Measurements from ENCODE around the gene NKX2-2. TPM values are rescaled to one million over a fixed set of nuclear protein-coding genes. Genes with fewer than 3 reads are reported as not detected.
"Not testable (repeated sequence)": the region's sequence is repeated elsewhere in the genome, so short reads cannot be mapped to it uniquely, and the experiment has no call there.

The NKX2-2 gene
- polyA plus RNA-seq, 4 donors: 0.06 TPM; not detected in 3

GRCh38 chr20:21509597-21510371 is 4.1 kb downstream of the NKX2-2 start:
- DNase-seq (ENCODE audit: low read depth in 4 of 4, low spot score in 2 of 4): no peak

- no peak for DNase-seq (ENCODE audit: low read depth in 4 of 4, low spot score in 2 of 4)
These were observed 4.7 kb downstream of the NKX2-2 start for GRCh38 chr20:21509079-21509596.

DNA sequence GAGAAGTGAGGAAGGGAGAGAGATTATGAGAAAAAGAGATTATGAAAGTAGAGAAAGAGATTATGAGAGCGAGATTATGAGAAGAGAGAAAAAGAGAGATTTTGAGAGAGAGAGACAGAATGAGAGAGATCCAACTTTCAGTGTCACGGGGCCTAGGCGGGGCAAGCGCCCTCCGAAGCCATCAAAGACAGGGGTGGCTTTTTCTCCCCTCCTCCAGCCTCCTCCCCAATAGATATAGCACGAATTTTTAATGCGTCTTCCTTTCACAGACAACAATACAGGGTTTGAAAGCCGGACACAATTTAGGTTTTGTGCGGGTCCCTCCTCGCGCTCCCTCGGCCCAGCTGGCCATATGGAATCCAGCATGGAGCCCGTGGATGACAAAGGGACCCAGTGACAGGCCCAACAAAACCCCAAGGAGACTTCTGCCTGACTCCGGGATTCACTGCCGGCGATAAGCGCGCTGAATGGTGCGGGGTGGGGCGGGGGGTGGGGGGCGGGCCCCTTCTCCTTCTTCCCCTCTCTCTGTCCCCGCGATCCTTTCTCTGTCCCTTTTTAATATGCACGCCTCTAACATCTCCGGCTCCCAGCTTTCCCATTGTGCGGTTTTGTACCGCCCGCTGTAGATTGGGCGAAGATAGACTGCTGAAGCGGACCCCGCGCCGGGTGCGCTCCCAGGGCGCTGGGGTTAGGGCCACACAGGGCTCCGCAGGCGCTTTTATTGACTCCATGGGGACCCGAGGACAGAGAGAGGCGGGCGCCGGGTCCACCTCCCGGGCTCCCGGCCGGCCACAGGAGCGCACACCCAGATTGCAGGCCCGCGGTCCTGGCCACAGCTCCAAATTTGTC is 5.4 kb downstream of the NKX2-2 start:
- no peak for DNase-seq (ENCODE audit: low read depth in 4 of 4, low spot score in 2 of 4)

GRCh38 chr20:21507400-21508229 is 6.2 kb downstream of the NKX2-2 start:
- no peak for DNase-seq (ENCODE audit: low read depth in 4 of 4, low spot score in 2 of 4)

DNA sequence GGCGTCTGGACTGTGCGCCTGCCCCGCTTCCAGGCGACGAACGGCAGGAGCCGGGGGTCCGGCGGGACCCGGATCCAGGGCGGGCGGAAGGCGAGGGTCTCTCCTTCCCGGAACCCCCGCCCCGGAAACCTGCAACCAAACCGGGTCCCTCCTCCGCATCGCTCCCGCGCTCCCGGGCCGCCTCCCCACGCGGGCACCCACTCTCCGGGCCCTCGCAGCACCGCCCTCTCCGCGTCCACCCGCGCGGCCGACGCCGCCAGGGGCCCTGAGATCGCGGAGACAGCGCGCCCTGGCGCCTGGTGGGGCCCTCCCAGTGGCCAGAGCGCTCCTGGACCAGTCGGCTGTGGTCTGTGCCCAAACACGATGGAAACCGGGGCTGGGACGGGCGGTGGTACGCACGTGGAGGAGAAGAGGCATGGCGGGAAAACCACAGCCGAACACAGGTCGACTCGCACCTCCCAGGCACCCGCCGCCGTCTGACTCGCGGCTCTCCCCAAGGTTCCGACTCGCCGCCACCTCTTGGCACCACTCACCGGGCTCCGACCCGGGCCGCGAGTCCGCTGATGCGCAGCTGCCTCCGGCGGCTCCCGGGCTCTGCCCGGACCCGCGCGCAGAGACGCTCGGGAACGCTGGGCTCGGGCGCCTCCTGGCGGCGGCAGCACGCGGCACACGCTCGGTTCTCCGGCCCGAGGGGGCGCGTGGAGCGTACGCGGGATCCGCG is 7.9 kb downstream of the NKX2-2 start:
- no peak for DNase-seq (ENCODE audit: low read depth in 4 of 4, low spot score in 2 of 4)

DNA sequence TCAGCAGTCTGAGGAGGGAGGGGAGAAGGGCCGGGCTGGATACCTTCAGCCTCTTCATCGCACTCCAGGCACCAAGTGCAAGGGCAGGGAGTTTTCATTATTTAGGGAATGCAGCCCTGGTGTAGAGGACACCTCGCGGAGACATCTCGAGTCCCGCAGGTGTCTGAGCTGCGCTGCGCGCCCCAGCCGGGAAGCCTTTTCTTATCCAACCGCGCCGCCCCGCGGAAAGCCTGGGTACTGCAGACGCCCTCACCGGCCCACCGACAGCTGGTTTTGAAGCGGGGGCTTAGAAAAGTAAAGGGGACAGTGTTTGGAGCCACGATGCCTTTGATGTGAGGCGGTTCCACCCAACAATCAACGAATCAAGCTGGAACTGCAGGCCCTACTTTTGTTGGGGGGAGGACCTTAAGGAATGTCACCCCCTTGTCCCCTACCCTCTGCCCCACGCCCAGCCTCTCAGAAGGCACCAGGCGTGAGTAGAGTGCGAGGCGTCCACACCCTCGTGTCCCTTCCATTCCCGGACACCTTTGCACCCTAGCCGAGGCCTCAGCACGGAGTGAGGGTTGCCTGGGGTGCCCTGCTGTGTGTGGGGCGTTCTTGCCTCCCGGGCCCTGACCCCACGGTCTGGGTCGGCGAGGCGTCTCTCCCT is 8.6 kb downstream of the NKX2-2 start:
- no peak for DNase-seq (ENCODE audit: low read depth in 4 of 4, low spot score in 2 of 4)

DNA sequence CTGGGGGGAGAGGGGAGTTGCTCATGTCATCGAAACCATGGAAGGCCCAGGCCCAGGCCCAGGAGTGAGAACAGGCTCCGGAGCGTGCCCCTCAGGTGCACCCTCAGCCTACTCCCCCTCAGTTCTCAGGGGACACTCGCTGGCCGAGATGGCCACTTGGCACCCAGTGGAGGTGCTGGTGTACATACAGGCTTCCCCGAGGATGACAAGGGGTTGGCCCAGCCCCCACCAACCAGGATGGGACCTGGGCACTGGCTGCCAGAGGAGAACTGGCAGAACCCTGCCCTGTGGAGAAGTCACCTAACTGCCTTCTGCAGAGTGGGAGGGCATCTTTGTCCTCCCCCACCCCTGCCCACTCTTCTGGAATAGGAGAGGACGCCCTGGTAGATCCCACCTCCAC is 9.5 kb downstream of the NKX2-2 start:
- DNase-seq (ENCODE audit: low read depth in 4 of 4, low spot score in 2 of 4): no peak

- no peak for DNase-seq (ENCODE audit: low read depth in 4 of 4, low spot score in 2 of 4)
These were observed 10.5 kb downstream of the NKX2-2 start for GRCh38 chr20:21503345-21503744.

- no peak for DNase-seq (ENCODE audit: low read depth in 4 of 4, low spot score in 2 of 4)
These were observed 12.7 kb downstream of the NKX2-2 start for GRCh38 chr20:21501184-21501583.

DNA sequence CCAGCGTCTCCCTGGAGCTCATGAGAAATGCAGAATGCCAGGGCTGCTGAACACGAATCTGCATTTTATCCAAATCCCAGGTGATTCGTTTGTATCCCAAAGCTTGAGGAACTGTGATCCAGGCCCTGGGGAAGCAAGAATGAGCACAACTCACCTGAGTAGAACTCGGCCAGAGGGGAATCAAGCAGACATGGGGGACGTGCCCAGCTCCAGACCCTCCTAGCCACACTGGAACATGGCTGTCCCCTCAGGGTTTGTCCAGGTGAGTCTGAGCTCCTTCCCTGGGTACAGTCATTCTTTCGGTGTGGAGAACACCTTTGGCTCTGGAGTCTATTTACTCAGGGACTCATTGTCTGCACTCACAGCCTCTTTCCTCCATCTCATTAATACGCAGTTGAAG is 13.3 kb downstream of the NKX2-2 start:
- DNase-seq (ENCODE audit: low read depth in 4 of 4, low spot score in 2 of 4): no peak

- DNase-seq (ENCODE audit: low read depth in 4 of 4, low spot score in 2 of 4): no peak
These were observed 14.2 kb downstream of the NKX2-2 start for GRCh38 chr20:21499641-21500040.

GRCh38 chr20:21498635-21499034 is 15.2 kb downstream of the NKX2-2 start:
- no peak for DNase-seq (ENCODE audit: low read depth in 4 of 4, low spot score in 2 of 4)

DNA sequence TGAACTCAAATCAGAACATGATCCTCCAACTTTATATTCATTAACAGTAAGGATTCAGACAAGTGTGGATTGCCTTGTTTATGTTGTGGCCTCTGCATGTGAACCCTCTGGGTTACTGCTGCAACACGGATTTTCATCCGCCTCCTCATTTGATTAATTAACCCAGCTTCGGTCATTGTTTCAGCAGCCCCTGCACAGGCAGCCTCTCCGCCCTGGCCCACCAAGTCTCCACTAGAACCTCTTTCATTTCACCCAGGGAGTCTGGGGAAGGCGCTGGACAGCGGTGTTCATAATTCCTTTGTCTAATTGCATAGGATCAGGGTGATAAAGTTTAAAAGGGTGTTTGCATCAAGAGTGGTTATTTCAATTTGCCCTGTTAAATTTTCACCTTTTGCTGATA is 15.7 kb downstream of the NKX2-2 start:
- DNase-seq (ENCODE audit: low read depth in 4 of 4, low spot score in 2 of 4): no peak

DNA sequence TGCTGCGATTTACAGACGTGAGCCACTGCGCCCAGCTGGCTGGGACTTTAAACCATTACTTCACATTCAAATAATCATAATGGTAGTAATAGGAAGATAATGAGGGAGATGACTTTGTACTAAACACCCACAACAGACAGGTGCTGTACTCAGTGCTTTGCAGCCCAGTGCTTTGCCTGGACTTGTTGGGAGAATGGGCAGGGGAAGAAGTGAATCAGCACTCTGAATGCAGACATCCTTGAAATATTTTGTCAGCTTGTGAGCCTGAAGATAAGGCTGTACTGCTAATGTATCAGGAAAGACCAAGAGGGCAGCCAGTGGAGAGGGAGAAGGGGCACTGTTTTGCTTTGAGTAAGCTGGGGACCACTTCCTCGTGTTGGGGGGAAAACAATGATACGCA is 17.4 kb downstream of the NKX2-2 start:
- DNase-seq (ENCODE audit: low read depth in 4 of 4, low spot score in 2 of 4): no peak

DNA sequence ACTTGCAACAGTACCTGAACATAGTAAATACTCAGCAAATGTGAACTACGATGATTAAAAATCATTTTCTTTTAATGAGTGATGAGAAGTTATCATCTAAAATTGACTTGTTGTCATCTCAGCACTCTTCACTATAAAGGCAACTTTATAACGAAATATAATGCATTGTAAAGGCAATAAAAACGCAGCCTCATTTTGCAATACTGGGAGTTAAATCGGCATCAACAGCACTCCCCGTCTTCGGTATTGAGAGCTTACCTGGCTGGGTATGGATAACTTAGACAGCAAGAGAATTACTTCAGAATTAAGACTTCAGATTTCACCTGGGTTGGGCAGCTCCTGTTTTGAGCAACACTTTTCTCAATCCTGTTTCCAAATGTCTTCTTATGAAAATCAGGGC is 20.8 kb downstream of the NKX2-2 start:
- no peak for DNase-seq (ENCODE audit: low read depth in 4 of 4, low spot score in 2 of 4)

DNA sequence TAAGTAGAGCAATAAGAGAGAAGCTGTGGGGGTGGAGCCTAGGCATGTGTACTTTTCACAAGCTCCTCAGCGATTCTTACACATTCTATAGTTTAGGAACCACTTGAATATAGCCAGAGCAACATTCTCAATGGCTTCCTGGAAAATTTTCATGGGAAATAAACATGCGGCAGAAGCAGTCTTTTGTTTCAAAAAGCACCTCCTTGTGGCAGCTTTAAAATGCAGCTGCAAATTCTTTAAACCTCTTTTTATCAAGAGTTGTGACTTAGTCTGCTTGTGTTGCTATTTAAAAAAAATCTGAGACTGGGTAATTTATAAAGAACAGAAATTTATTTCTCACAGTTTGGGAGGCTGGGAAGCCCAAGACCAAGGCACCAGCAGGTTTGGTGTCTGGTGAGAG is 23.8 kb downstream of the NKX2-2 start:
- DNase-seq (ENCODE audit: low read depth in 4 of 4, low spot score in 2 of 4): no peak

GRCh38 chr20:21480144-21480543 is 33.7 kb downstream of the NKX2-2 start:
- not testable (repeated sequence) for DNase-seq (ENCODE audit: low read depth in 4 of 4, low spot score in 2 of 4)

- no peak for DNase-seq (ENCODE audit: low read depth in 4 of 4, low spot score in 2 of 4)
These were observed 48.1 kb downstream of the NKX2-2 start for GRCh38 chr20:21465799-21466198.

GRCh38 chr20:21464916-21465315 is 48.9 kb downstream of the NKX2-2 start:
- no peak for DNase-seq (ENCODE audit: low read depth in 4 of 4, low spot score in 2 of 4)
